ENCODE data around the gene C14orf119. TPM values are rescaled to one million over a fixed set of nuclear protein-coding genes. Genes with fewer than 3 reads are reported as not detected.
A peak's percentile ranks its signal among the peaks of the same experiment; 100 is the strongest.

C14orf119 gene
- total and polyA plus RNA-seq, 9 of the 15 experiments (the other 6 are each of a cell fraction or from before 2014, with no cell fraction given) = 36.7 to 251 (median 51.8) TPM

- peak; percentile 11; the same call in 1 of the 2 replicates for TF ChIP-seq ZBTB40 (IDR thresholded peaks at IDR 0.05)
- TF ChIP-seq ZBTB40 (CRISPR knock-in tag; IDR thresholded peaks at IDR 0.05) = no peak
- TF ChIP-seq DMBX1 (CRISPR knock-in tag; IDR thresholded peaks at IDR 0.05; ENCODE audit: borderline replicate concordance) = no peak
- no peak for TF ChIP-seq BACH1 (tag; IDR thresholded peaks at IDR 0.05)
- TF ChIP-seq ZNF253 (CRISPR knock-in tag; conservative IDR thresholded peaks at IDR 0.05) = no peak
- no peak for TF ChIP-seq TAL1 (IDR thresholded peaks at IDR 0.05)
- TF ChIP-seq ZNF445 (CRISPR knock-in tag; IDR thresholded peaks at IDR 0.05; ENCODE audit: low read depth) = no peak
- TF ChIP-seq ZNF384 (IDR thresholded peaks at IDR 0.05; ENCODE audit: low read depth, low read length) = 0 out of 2 replicates have a peak, but pooled peaks have one; percentile 19
- TF ChIP-seq TFE3 (CRISPR knock-in tag; IDR thresholded peaks at IDR 0.05) = no peak
- no peak for TF ChIP-seq KDM5B (IDR thresholded peaks at IDR 0.05; ENCODE audit: insufficient replicate concordance, low read depth, low read length)
- no peak for TF ChIP-seq NCOR1 (IDR thresholded peaks at IDR 0.05)
- no peak for TF ChIP-seq BRD9 (IDR thresholded peaks at IDR 0.05; ENCODE audit: low read depth, partially characterized antibody)
- no peak for TF ChIP-seq RBM17 (IDR thresholded peaks at IDR 0.05; ENCODE audit: borderline replicate concordance, low read depth, low read length)
- TF ChIP-seq NEUROD1 (IDR thresholded peaks at IDR 0.05; ENCODE audit: borderline replicate concordance, low read depth, low read length, partially characterized antibody) = peak; percentile 36
- no peak for TF ChIP-seq ZKSCAN8 (CRISPR knock-in tag; IDR thresholded peaks at IDR 0.05)
- no peak for TF ChIP-seq ELF1 (tag; IDR thresholded peaks at IDR 0.05)
- peak; percentile 40; the same call in 1 of the 2 replicates for TF ChIP-seq JUN (IDR thresholded peaks at IDR 0.05; ENCODE audit: borderline replicate concordance, low read depth, low read length)
- no peak for TF ChIP-seq JUN (CRISPR knock-in tag; IDR thresholded peaks at IDR 0.05; ENCODE audit: borderline replicate concordance)
Observed at GRCh38 chr14:23056145-23056955, 39.0 kb upstream of the C14orf119 start (continued).

Measured in K562 (cell line).